Mononuclear cell (primary cell): Measurements from ENCODE around the gene TMPRSS13. TPM values are rescaled to one million over a fixed set of nuclear protein-coding genes. Genes with fewer than 3 reads are reported as not detected.

ENCODE experiments used
- H3K27me3 ChIP-seq: 2 replicates; pipeline ENCODE4 v1.6.0; 2011; ENCODE audit warnings: low read length, control low read depth; ENCODE audit not compliant: insufficient read depth
- H3K4me1 ChIP-seq: 2 replicates; pipeline ENCODE4 v1.5.1; 2011; ENCODE audit warnings: mild to moderate bottlenecking, low read length, control low read depth; ENCODE audit not compliant: insufficient read depth
- H3K4me3 ChIP-seq: 2 replicates; pipeline ENCODE4 v1.5.1; 2011; ENCODE audit warnings: mild to moderate bottlenecking, low read length, moderate library complexity
- H3K9me3 ChIP-seq: 2 replicates; pipeline ENCODE4 v1.5.1; 2011; ENCODE audit warnings: low read depth, mild to moderate bottlenecking, control low read depth, low read length
- total RNA-seq: library from RNA; depleted of rRNA; stranded (reverse); fragments of >200 nt; gene quantifications from one replicate; pipeline ENCODE4 v1.2.3, GENCODE V29; 2012

TMPRSS13 gene
- total RNA-seq, 1 donor, result 0.73 TPM

- Histone ChIP-seq H3K4me1 (peaks cover 10% of the 10 kb centered on the region), H3K4me3 (no peak overlapping the region), H3K9me3 (no peaks in the 10 kb centered on the region), H3K27me3 (no peaks in the 10 kb centered on the region)
These were observed 23.7 kb downstream of the TMPRSS13 start for GRCh38 chr11:117905524-117905923.

- H3K4me3 ChIP-seq, result no peak overlapping the region
- H3K27me3 ChIP-seq, result no peaks in the 10 kb centered on the region
- H3K9me3 ChIP-seq, result no peaks in the 10 kb centered on the region
- H3K4me1 ChIP-seq, result peaks cover 22% of the 10 kb centered on the region
These were observed 25.5 kb downstream of the TMPRSS13 start for GRCh38 chr11:117903505-117904382.

GRCh38 chr11:117902001-117902845 is 27.0 kb downstream of the TMPRSS13 start:
- H3K27me3 ChIP-seq, result no peaks in the 10 kb centered on the region

GRCh38 chr11:117901601-117902000 is 27.6 kb downstream of the TMPRSS13 start:
- H3K4me3 ChIP-seq, result no peak overlapping the region
- peaks cover 15% of the 10 kb centered on the region for H3K4me1 ChIP-seq
- no peaks in the 10 kb centered on the region for H3K27me3 ChIP-seq
- H3K9me3 ChIP-seq, result no peaks in the 10 kb centered on the region

More at GRCh38 chr11:117902001-117902845, 27.0 kb downstream of the TMPRSS13 start:
- Histone ChIP-seq H3K4me1 (peaks cover 15% of the 10 kb centered on the region), H3K9me3 (no peaks in the 10 kb centered on the region), H3K4me3 (no peak overlapping the region)

GRCh38 chr11:117900720-117901440 is 28.3 kb downstream of the TMPRSS13 start:
- Histone ChIP-seq H3K4me3 (no peak overlapping the region), H3K4me1 (peaks cover 15% of the 10 kb centered on the region), H3K9me3 (no peaks in the 10 kb centered on the region), H3K27me3 (no peaks in the 10 kb centered on the region)

- peaks cover 15% of the 10 kb centered on the region for H3K4me1 ChIP-seq
- no peaks in the 10 kb centered on the region for H3K27me3 ChIP-seq
- H3K4me3 ChIP-seq, result no peak overlapping the region
- H3K9me3 ChIP-seq, result no peaks in the 10 kb centered on the region
These were observed 29.0 kb downstream of the TMPRSS13 start for GRCh38 chr11:117900121-117900648.

- Histone ChIP-seq H3K27me3 (peaks cover 9% of the 10 kb centered on the region), H3K9me3 (no peaks in the 10 kb centered on the region), H3K4me3 (no peak overlapping the region), H3K4me1 (peaks cover 15% of the 10 kb centered on the region)
These were observed 31.1 kb downstream of the TMPRSS13 start for GRCh38 chr11:117898059-117898458.

- no peaks in the 10 kb centered on the region for H3K4me1 ChIP-seq
- H3K9me3 ChIP-seq, result no peaks in the 10 kb centered on the region
- no peak overlapping the region for H3K4me3 ChIP-seq
- H3K27me3 ChIP-seq, result peaks cover 9% of the 10 kb centered on the region
These were observed 36.6 kb downstream of the TMPRSS13 start for GRCh38 chr11:117892651-117893050.

- H3K4me1 ChIP-seq, result no peaks in the 10 kb centered on the region
- no peaks in the 10 kb centered on the region for H3K9me3 ChIP-seq
- H3K4me3 ChIP-seq, result no peak overlapping the region
- peaks cover 9% of the 10 kb centered on the region for H3K27me3 ChIP-seq
These were observed 37.8 kb downstream of the TMPRSS13 start for GRCh38 chr11:117891362-117891761.

GRCh38 chr11:117888139-117888566 is 41.0 kb downstream of the TMPRSS13 start:
- H3K4me1 ChIP-seq, result no peaks in the 10 kb centered on the region
- no peaks in the 10 kb centered on the region for H3K9me3 ChIP-seq
- H3K27me3 ChIP-seq, result no peaks in the 10 kb centered on the region
- H3K4me3 ChIP-seq, result no peak overlapping the region

- H3K9me3 ChIP-seq, result no peaks in the 10 kb centered on the region
- no peaks in the 10 kb centered on the region for H3K4me1 ChIP-seq
- H3K4me3 ChIP-seq, result no peak overlapping the region
- H3K27me3 ChIP-seq, result no peaks in the 10 kb centered on the region
These were observed 41.6 kb downstream of the TMPRSS13 start for GRCh38 chr11:117887431-117888138.

- H3K9me3 ChIP-seq, result no peaks in the 10 kb centered on the region
- no peak overlapping the region for H3K4me3 ChIP-seq
- peaks cover 3% of the 10 kb centered on the region for H3K27me3 ChIP-seq
- H3K4me1 ChIP-seq, result no peaks in the 10 kb centered on the region
These were observed 43.4 kb downstream of the TMPRSS13 start for GRCh38 chr11:117885777-117886176.

- Histone ChIP-seq H3K4me1 (no peaks in the 10 kb centered on the region), H3K4me3 (no peak overlapping the region), H3K9me3 (no peaks in the 10 kb centered on the region), H3K27me3 (peaks cover 3% of the 10 kb centered on the region)
These were observed 44.2 kb downstream of the TMPRSS13 start for GRCh38 chr11:117884994-117885393.

GRCh38 chr11:117883063-117883462 is 46.1 kb downstream of the TMPRSS13 start:
- H3K4me1 ChIP-seq, result no peaks in the 10 kb centered on the region
- H3K27me3 ChIP-seq, result peaks cover 14% of the 10 kb centered on the region
- H3K4me3 ChIP-seq, result no peak overlapping the region
- H3K9me3 ChIP-seq, result no peaks in the 10 kb centered on the region
